Body of pancreas (tissue), 4 donors: Measurements from ENCODE around the gene CMIP.

Source experiments
- CTCF ChIP-seq, 7 experiments: fragments of 450-650 bp in 4 of 7; fragments of 200-600 bp in 3 of 7; sonication (generic) in 3 of 7; IDR thresholded peaks; one replicate each; pipeline ENCODE4 v1.5.1; 2016 to 2019; ENCODE audit warnings: antibody characterized with exemption in 7 of 7
- POLR2A ChIP-seq, 3 donors: fragments of 450-650 bp; IDR thresholded peaks; one replicate each; pipeline ENCODE4 v1.6.1; 2016; ENCODE audit warnings: antibody characterized with exemption in 3 of 3, mild to moderate bottlenecking in 2 of 3

- no peak for TF ChIP-seq CTCF (IDR thresholded peaks at IDR 0.05)
- TF ChIP-seq POLR2A (IDR thresholded peaks at IDR 0.05) = no peak
Observed at GRCh38 chr16:81574168-81574567, 129.6 kb downstream of the CMIP start.
